ENCODE data around the gene KRT12. TPM values are rescaled to one million over a fixed set of nuclear protein-coding genes. Genes with fewer than 3 reads are reported as not detected.

KRT12 gene
- total RNA-seq (not detected), polyA plus RNA-seq (not detected)
- long read RNA-seq, donor 1, result 0 reads
- long read RNA-seq, donor 2, result 0 reads
- long read RNA-seq, donor 3, result 0 reads

GRCh38 chr17:40866838-40867237 lies at the start of gene KRT12:
Gene KRT12, minus strand, starts transcription at chr17:40867223. Its CDS starts 37 bp downstream, at chr17:40867186.
- intact Hi-C loops (cut with DNase I), result no loop called here
- no peak for DNase-seq
- Histone ChIP-seq H3K4me3 (no peak within 1 kb of the TSS), H3K36me3 (no peaks in the 10 kb centered on the region), H3K27me3 (no peaks in the 10 kb centered on the region), H3K27ac (no peak within 1 kb of the TSS), H3K9me3 (no peaks in the 10 kb centered on the region), H3K4me1 (ENCODE audit: insufficient read depth) (no peaks in the 10 kb centered on the region)
- WGBS, 3 donors, result 76 to 87% (median 82%) methylated on average over 8 of the region's 8 CpGs
- TF ChIP-seq CTCF (IDR thresholded peaks at IDR 0.05), result no peak

GRCh38 chr17:40916366-40916765 lies 49.3 kb upstream of the KRT12 start:
- Histone ChIP-seq H3K9me3 (no peaks in the 10 kb centered on the region), H3K27ac (no peak overlapping the region), H3K27me3 (no peaks in the 10 kb centered on the region), H3K36me3 (no peaks in the 10 kb centered on the region), H3K4me1 (ENCODE audit: insufficient read depth) (no peaks in the 10 kb centered on the region), H3K4me3 (no peak overlapping the region)
- 0 to 96% (median 47%) methylated on average over 1 of the region's 1 CpG for WGBS, 3 donors
- TF ChIP-seq CTCF (IDR thresholded peaks at IDR 0.05) (no peak), POLR2A (IDR thresholded peaks at IDR 0.05) (no peak), EP300 (IDR thresholded peaks at IDR 0.05) (no peak)
- intact Hi-C loops (cut with DNase I), result loop anchor here in 1 of 4 donors (10.0 kb wide), 1 partner anchor 628 kb away; no protein-coding TSS in a partner anchor
- no peak for DNase-seq

GRCh38 chr17:40915721-40916256 lies 48.8 kb upstream of the KRT12 start:
- TF ChIP-seq EP300 (IDR thresholded peaks at IDR 0.05) (no peak), POLR2A (IDR thresholded peaks at IDR 0.05) (no peak), CTCF (IDR thresholded peaks at IDR 0.05) (no peak)
- Histone ChIP-seq H3K4me1 (ENCODE audit: insufficient read depth) (no peaks in the 10 kb centered on the region), H3K9me3 (no peaks in the 10 kb centered on the region), H3K27ac (no peak overlapping the region), H3K4me3 (no peak overlapping the region), H3K36me3 (no peaks in the 10 kb centered on the region), H3K27me3 (no peaks in the 10 kb centered on the region)
- intact Hi-C loops (cut with DNase I), result loop anchor here in 1 of 4 donors (10.0 kb wide), 1 partner anchor 629 kb away; no protein-coding TSS in a partner anchor
- WGBS, 3 donors, result 53 to 61% (median 58%) methylated on average over 2 of the region's 2 CpGs
- DNase-seq, result no peak

- WGBS, 3 donors, result 62 to 79% (median 62%) methylated on average over 3 of the region's 3 CpGs
- intact Hi-C loops (cut with DNase I), result loop anchor here in 1 of 4 donors (10.0 kb wide), 1 partner anchor 630 kb away; no protein-coding TSS in a partner anchor
- Histone ChIP-seq H3K4me3 (no peak overlapping the region), H3K27ac (no peak overlapping the region), H3K9me3 (no peaks in the 10 kb centered on the region), H3K4me1 (ENCODE audit: insufficient read depth) (no peaks in the 10 kb centered on the region), H3K27me3 (no peaks in the 10 kb centered on the region), H3K36me3 (no peaks in the 10 kb centered on the region)
- DNase-seq, result no peak
- no peak for TF ChIP-seq EP300 (IDR thresholded peaks at IDR 0.05)
- no peak for TF ChIP-seq POLR2A (IDR thresholded peaks at IDR 0.05)
- no peak for TF ChIP-seq CTCF (IDR thresholded peaks at IDR 0.05)
Measured at GRCh38 chr17:40915199-40915661, 48.2 kb upstream of the KRT12 start.

Data from ovary (tissue), 10 donors.